Measurements from ENCODE around the gene C1orf232. TPM values are rescaled to one million over a fixed set of nuclear protein-coding genes. Genes with fewer than 3 reads are reported as not detected.

Gene C1orf232
- total RNA-seq, 1 experiment from 2014 or later, result not detected

- Histone ChIP-seq H3K27me3 (replicated peaks; ENCODE audit: control insufficient read depth, insufficient read depth, low read length) (no peaks in the 10 kb centered on the region), H3K4me3 (ENCODE audit: low read depth, low read length) (no peak overlapping the region), H3K9me3 (no peaks in the 10 kb centered on the region), H3K4me1 (no peaks in the 10 kb centered on the region), H3K36me3 (ENCODE audit: control insufficient read depth, insufficient read depth, low read length) (no peaks in the 10 kb centered on the region)
- no peaks in the 10 kb centered on the region for H3K36me3 Mint-ChIP-seq (ENCODE audit: insufficient read depth, unreplicated experiment)
- no peak for TF ChIP-seq CTCF (IDR thresholded peaks at IDR 0.05; ENCODE audit: insufficient read depth in 1 of 2, low read depth in 1 of 2, low read length in 1 of 2, severe bottlenecking in 1 of 2, unreplicated experiment in 1 of 2)
- no TSS peak for BruUV-seq (replicated peaks)
- H3K9me3 Mint-ChIP-seq (ENCODE audit: unreplicated experiment), result no peaks in the 10 kb centered on the region
- no peak overlapping the region for H3K4me3 Mint-ChIP-seq (ENCODE audit: unreplicated experiment)
- peaks cover under 1% of the 10 kb centered on the region for H3K4me1 Mint-ChIP-seq (ENCODE audit: low read depth, unreplicated experiment)
- no peaks in the 10 kb centered on the region for H3K27me3 Mint-ChIP-seq (ENCODE audit: insufficient read depth, unreplicated experiment)
- no peak overlapping the region for H3K27ac Mint-ChIP-seq (ENCODE audit: unreplicated experiment)
- DNase-seq, result no peak
- intact Hi-C loops (cut with micrococcal nuclease; ENCODE audit: unreplicated experiment), result no loop called here
- ChIA-PET CTCF (no interaction called here), POLR2A (interaction anchor here (1.5 kb wide), 1 partner anchor 26 kb away, joined by 15 read pairs; the partner anchor contains the start of gene ZNF593)
These were observed 27.0 kb upstream of the C1orf232 start for GRCh38 chr1:26195805-26196204.

GRCh38 chr1:26191739-26192138 lies 23.0 kb upstream of the C1orf232 start:
- BruUV-seq (replicated peaks), result no TSS peak
- Histone ChIP-seq H3K4me3 (ENCODE audit: low read depth, low read length) (no peak overlapping the region), H3K4me1 (no peaks in the 10 kb centered on the region), H3K27me3 (replicated peaks; ENCODE audit: control insufficient read depth, insufficient read depth, low read length) (no peaks in the 10 kb centered on the region), H3K36me3 (ENCODE audit: control insufficient read depth, insufficient read depth, low read length) (no peaks in the 10 kb centered on the region; the same call in 1 of the 2 replicates), H3K9me3 (no peaks in the 10 kb centered on the region)
- Mint-ChIP-seq H3K36me3 (ENCODE audit: insufficient read depth, unreplicated experiment) (no peaks in the 10 kb centered on the region), H3K27ac (ENCODE audit: unreplicated experiment) (no peak overlapping the region), H3K27me3 (ENCODE audit: insufficient read depth, unreplicated experiment) (no peaks in the 10 kb centered on the region), H3K4me3 (ENCODE audit: unreplicated experiment) (no peak overlapping the region), H3K9me3 (ENCODE audit: unreplicated experiment) (no peaks in the 10 kb centered on the region), H3K4me1 (ENCODE audit: low read depth, unreplicated experiment) (peaks cover 14% of the 10 kb centered on the region)
- no peak for TF ChIP-seq CTCF (IDR thresholded peaks at IDR 0.05; ENCODE audit: insufficient read depth in 1 of 2, low read depth in 1 of 2, low read length in 1 of 2, severe bottlenecking in 1 of 2, unreplicated experiment in 1 of 2)
- intact Hi-C loops (cut with micrococcal nuclease; ENCODE audit: unreplicated experiment), result loop anchor here (5.0 kb wide), 1 partner anchor 41 kb away; the partner anchor contains the start of gene CEP85
- CTCF ChIA-PET, result no interaction called here
- POLR2A ChIA-PET, result no interaction called here
- no peak for DNase-seq

- intact Hi-C loops (cut with micrococcal nuclease; ENCODE audit: unreplicated experiment), result loop anchor here (5.0 kb wide), 1 partner anchor 42 kb away; the partner anchor contains the start of gene CEP85
- BruUV-seq (replicated peaks), result no TSS peak
- Mint-ChIP-seq H3K36me3 (ENCODE audit: insufficient read depth, unreplicated experiment) (peaks cover 2% of the 10 kb centered on the region), H3K4me1 (ENCODE audit: low read depth, unreplicated experiment) (peaks cover 14% of the 10 kb centered on the region), H3K27ac (ENCODE audit: unreplicated experiment) (no peak within 1 kb of the TSS), H3K27me3 (ENCODE audit: insufficient read depth, unreplicated experiment) (no peaks in the 10 kb centered on the region), H3K9me3 (ENCODE audit: unreplicated experiment) (no peaks in the 10 kb centered on the region), H3K4me3 (ENCODE audit: unreplicated experiment) (no peak within 1 kb of the TSS)
- Histone ChIP-seq H3K9me3 (no peaks in the 10 kb centered on the region), H3K36me3 (ENCODE audit: control insufficient read depth, insufficient read depth, low read length) (no peaks in the 10 kb centered on the region; the same call in 1 of the 2 replicates), H3K4me3 (ENCODE audit: low read depth, low read length) (no peak within 1 kb of the TSS), H3K4me1 (no peaks in the 10 kb centered on the region), H3K27me3 (replicated peaks; ENCODE audit: control insufficient read depth, insufficient read depth, low read length) (no peaks in the 10 kb centered on the region)
- DNase-seq, result peak; percentile 60 to 68
- POLR2A ChIA-PET, result no interaction called here
- peak; percentile 26 to 43 for TF ChIP-seq CTCF (IDR thresholded peaks at IDR 0.05; ENCODE audit: insufficient read depth in 1 of 2, low read depth in 1 of 2, low read length in 1 of 2, severe bottlenecking in 1 of 2, unreplicated experiment in 1 of 2)
- CTCF ChIA-PET, result interaction anchor here (0.6 to 2.9 kb wide), 9 partner anchors 13 to 168 kb away, joined by 3 to 36 read pairs (median 3); partner anchors contain the start of genes CEP85, CNKSR1 and ZNF593
These were observed 21.7 kb upstream of the C1orf232 start, which contains the start of gene CATSPER4 for GRCh38 chr1:26190373-26190987. CATSPER4 (plus strand) TSS chr1:26190602; CDS start chr1:26190628, 26 bp downstream.
